ENCODE results near the gene ZFYVE9.

The ZFYVE9 gene

GRCh38 chr1:52243221-52243987 is 101.5 kb downstream of the ZFYVE9 start:
- no peak for DNase-seq (ENCODE audit: low spot score)

GRCh38 chr1:52249831-52250230 is 107.9 kb downstream of the ZFYVE9 start:
- no peak for DNase-seq (ENCODE audit: low spot score)

- DNase-seq (ENCODE audit: low spot score), result no peak
These were observed 111.5 kb downstream of the ZFYVE9 start for GRCh38 chr1:52253421-52253820.

GRCh38 chr1:52259886-52260285 is 118.0 kb downstream of the ZFYVE9 start:
- no peak for DNase-seq (ENCODE audit: low spot score)

GRCh38 chr1:52263153-52263910 is 121.4 kb downstream of the ZFYVE9 start:
- no peak for DNase-seq (ENCODE audit: low spot score)

GRCh38 chr1:52264530-52265115 is 122.7 kb downstream of the ZFYVE9 start:
- DNase-seq (ENCODE audit: low spot score), result no peak

GRCh38 chr1:52266507-52266906 is 124.6 kb downstream of the ZFYVE9 start:
- DNase-seq (ENCODE audit: low spot score), result no peak

GRCh38 chr1:52268372-52268771 is 126.5 kb downstream of the ZFYVE9 start:
- DNase-seq (ENCODE audit: low spot score), result no peak

- DNase-seq (ENCODE audit: low spot score), result no peak
These were observed 139.6 kb downstream of the ZFYVE9 start for GRCh38 chr1:52281518-52281917.

- no peak for DNase-seq (ENCODE audit: low spot score)
These were observed 146.4 kb downstream of the ZFYVE9 start for GRCh38 chr1:52288286-52288685.

- DNase-seq (ENCODE audit: low spot score), result no peak
These were observed 152.7 kb downstream of the ZFYVE9 start for GRCh38 chr1:52294580-52294979.

- peak; percentile 62 for DNase-seq (ENCODE audit: low spot score)
These were observed 154.5 kb downstream of the ZFYVE9 start for GRCh38 chr1:52296345-52296744.

- no peak for DNase-seq (ENCODE audit: low spot score)
These were observed 163.7 kb downstream of the ZFYVE9 start for GRCh38 chr1:52305417-52306226.

GRCh38 chr1:52306227-52307006 is 164.5 kb downstream of the ZFYVE9 start:
- no peak for DNase-seq (ENCODE audit: low spot score)

- no peak for DNase-seq (ENCODE audit: low spot score)
These were observed 179.2 kb downstream of the ZFYVE9 start for GRCh38 chr1:52321061-52321460.

GRCh38 chr1:52323731-52324130 is 181.8 kb downstream of the ZFYVE9 start:
- no peak for DNase-seq (ENCODE audit: low spot score)

- no peak for DNase-seq (ENCODE audit: low spot score)
These were observed 183.9 kb downstream of the ZFYVE9 start for GRCh38 chr1:52325786-52326185.

GRCh38 chr1:52328615-52329014 is 186.7 kb downstream of the ZFYVE9 start:
- DNase-seq (ENCODE audit: low spot score), result no peak

- DNase-seq (ENCODE audit: low spot score), result no peak
These were observed 190.5 kb downstream of the ZFYVE9 start for GRCh38 chr1:52332411-52332810.

GRCh38 chr1:52334906-52335528 is 193.1 kb downstream of the ZFYVE9 start:
- DNase-seq (ENCODE audit: low spot score), result no peak

GRCh38 chr1:52337439-52337838 is 195.6 kb downstream of the ZFYVE9 start:
- DNase-seq (ENCODE audit: low spot score), result no peak

All from D341Med (cell line).